Osteocyte (in vitro differentiated cells): ENCODE measurements around the gene LIG1. TPM values are rescaled to one million over a fixed set of nuclear protein-coding genes. Genes with fewer than 3 reads are reported as not detected.

ENCODE experiments used
- DNase-seq: peaks from one replicate; pipeline ENCODE4 v3.0.0; 2021; ENCODE audit warnings: mixed read lengths; ENCODE audit not compliant: unreplicated experiment; ENCODE audit errors: extremely low spot score
- H3K27ac Mint-ChIP-seq: one replicate; pipeline ENCODE4 v1.8.0; 2021; ENCODE audit warnings: mild to moderate bottlenecking, mixed read lengths; ENCODE audit not compliant: unreplicated experiment
- H3K27me3 Mint-ChIP-seq: one replicate; pipeline ENCODE4 v1.8.0; 2021; ENCODE audit warnings: mixed read lengths; ENCODE audit not compliant: unreplicated experiment
- H3K36me3 Mint-ChIP-seq: one replicate; pipeline ENCODE4 v1.8.0; 2021; ENCODE audit warnings: mixed read lengths; ENCODE audit not compliant: unreplicated experiment
- H3K4me1 Mint-ChIP-seq: one replicate; pipeline ENCODE4 v1.8.0; 2021; ENCODE audit warnings: mixed read lengths; ENCODE audit not compliant: unreplicated experiment
- H3K4me3 Mint-ChIP-seq: one replicate; pipeline ENCODE4 v1.8.0; 2021; ENCODE audit warnings: mild to moderate bottlenecking, moderate library complexity, mixed read lengths; ENCODE audit not compliant: unreplicated experiment
- H3K9me3 Mint-ChIP-seq: one replicate; pipeline ENCODE4 v1.8.0; 2021; ENCODE audit warnings: mixed read lengths; ENCODE audit not compliant: unreplicated experiment
- long read RNA-seq: library from polyadenylated mRNA; unstranded; transcript quantifications from one replicate; pipeline ENCODE4 v2.0.0, GENCODE V29; 2021
- total RNA-seq: library from RNA; stranded (reverse); gene quantifications from 2 replicates; pipeline ENCODE4 v1.2.1, GENCODE V29; 2021
- TF ChIP-seq, protein P1 (sequence below): fragments of 200-600 bp; sonication (generic); IDR thresholded peaks from 2 replicates; pipeline ENCODE4 v1.5.0; 2021; ENCODE audit warnings: antibody characterized with exemption, mild to moderate bottlenecking, moderate library complexity

LIG1 gene
- 19.0 and 23.0 TPM in 2 replicates for total RNA-seq
- long read RNA-seq, transcript LIG1-201 (28 exons, 3,384 nt): major isoform, 16 of 30 reads
- long read RNA-seq, partial matches to known transcripts: 5 of 30 reads
- long read RNA-seq, other reads (novel, unspliced or antisense): 8 of 30 reads

DNA sequence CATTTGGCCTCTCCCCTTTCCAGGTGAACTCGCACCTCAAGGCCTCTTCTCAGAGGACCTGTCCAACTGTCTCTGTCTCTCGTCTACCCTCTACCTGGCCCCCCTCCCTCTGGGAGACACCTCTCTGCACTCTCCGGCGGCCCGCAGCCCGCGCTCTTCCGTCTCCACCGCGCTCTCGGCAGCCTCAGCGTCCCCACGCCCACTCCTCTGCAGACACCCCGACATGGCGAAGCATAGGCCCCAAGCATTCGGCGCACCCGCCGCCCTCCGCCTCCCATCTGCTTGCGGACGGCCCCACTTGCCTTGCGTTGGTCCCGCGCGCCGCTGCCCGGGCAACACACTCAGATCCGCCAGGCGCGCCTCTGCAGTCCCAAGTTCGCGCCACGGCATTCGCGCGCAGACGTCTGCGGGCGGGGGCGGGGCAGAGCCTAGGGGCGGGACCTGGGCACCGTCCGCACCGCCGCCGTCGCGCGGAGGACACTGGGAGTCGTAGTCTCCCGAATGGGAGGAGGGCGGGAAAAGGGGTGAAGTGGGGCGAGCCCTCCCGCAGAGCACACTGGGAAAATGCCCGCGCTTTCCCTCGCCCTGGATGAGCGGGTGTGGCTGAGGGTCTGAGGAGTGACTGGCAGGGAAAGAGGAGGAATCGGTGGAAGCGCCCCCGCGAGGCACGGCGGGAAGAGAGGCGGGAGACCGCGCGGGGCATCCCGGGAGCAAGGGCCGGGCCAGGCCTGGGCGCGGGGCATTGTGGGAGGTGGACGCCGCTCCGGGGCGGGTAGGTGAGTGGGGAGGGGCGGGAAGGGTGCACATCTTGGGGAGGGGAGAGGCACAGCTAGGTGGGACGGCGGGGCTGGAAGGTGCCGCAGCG is at the start of gene LIG1, which contains the start of gene ZSWIM9:
LIG1 (minus strand) TSS at position 406 of the 865 bp plus-strand sequence. CDS start 4,778 bp downstream, outside the sequence.
ZSWIM9 (plus strand) TSS at position 742 of the 865 bp plus-strand sequence. CDS start 1,123 bp downstream, outside the sequence.
- TF ChIP-seq, protein P1, sequence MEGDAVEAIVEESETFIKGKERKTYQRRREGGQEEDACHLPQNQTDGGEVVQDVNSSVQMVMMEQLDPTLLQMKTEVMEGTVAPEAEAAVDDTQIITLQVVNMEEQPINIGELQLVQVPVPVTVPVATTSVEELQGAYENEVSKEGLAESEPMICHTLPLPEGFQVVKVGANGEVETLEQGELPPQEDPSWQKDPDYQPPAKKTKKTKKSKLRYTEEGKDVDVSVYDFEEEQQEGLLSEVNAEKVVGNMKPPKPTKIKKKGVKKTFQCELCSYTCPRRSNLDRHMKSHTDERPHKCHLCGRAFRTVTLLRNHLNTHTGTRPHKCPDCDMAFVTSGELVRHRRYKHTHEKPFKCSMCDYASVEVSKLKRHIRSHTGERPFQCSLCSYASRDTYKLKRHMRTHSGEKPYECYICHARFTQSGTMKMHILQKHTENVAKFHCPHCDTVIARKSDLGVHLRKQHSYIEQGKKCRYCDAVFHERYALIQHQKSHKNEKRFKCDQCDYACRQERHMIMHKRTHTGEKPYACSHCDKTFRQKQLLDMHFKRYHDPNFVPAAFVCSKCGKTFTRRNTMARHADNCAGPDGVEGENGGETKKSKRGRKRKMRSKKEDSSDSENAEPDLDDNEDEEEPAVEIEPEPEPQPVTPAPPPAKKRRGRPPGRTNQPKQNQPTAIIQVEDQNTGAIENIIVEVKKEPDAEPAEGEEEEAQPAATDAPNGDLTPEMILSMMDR: peak; percentile 27
- no peaks in the 10 kb centered on the region for H3K9me3 Mint-ChIP-seq
- H3K4me1 Mint-ChIP-seq: peaks cover 17% of the 10 kb centered on the region
- no peaks in the 10 kb centered on the region for H3K27me3 Mint-ChIP-seq
- peak within 1 kb of the TSS; percentile 100 for H3K27ac Mint-ChIP-seq
- peak; percentile 98 for DNase-seq
- H3K36me3 Mint-ChIP-seq: peaks cover 9% of the 10 kb centered on the region
- peak within 1 kb of the TSS; percentile 97 for H3K4me3 Mint-ChIP-seq

DNA sequence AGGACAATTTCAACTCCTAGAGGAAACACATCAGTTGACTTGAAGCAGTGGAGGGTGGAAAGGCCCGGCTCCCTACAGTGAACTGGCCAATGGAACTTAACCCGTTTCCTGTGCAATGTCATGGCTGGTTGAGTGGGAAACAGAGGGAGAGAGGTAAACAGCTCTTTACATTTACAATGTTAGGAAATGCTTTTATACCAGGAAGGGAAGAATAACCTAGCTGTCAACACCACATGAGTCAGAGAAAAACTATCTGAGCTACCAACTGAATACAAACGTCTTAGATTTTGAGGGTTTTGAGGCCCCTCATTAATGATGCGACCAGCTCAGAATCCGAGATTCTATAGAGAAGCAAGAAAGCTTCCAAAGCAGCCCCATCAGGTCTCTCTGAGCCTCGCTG is 48.9 kb upstream of the LIG1 start:
- no peak for DNase-seq
- Mint-ChIP-seq H3K4me1 (no peaks in the 10 kb centered on the region), H3K36me3 (peaks cover 10% of the 10 kb centered on the region), H3K27me3 (no peaks in the 10 kb centered on the region), H3K27ac (no peak overlapping the region), H3K9me3 (no peaks in the 10 kb centered on the region), H3K4me3 (no peak overlapping the region)
- TF ChIP-seq, protein P1: no peak

DNA sequence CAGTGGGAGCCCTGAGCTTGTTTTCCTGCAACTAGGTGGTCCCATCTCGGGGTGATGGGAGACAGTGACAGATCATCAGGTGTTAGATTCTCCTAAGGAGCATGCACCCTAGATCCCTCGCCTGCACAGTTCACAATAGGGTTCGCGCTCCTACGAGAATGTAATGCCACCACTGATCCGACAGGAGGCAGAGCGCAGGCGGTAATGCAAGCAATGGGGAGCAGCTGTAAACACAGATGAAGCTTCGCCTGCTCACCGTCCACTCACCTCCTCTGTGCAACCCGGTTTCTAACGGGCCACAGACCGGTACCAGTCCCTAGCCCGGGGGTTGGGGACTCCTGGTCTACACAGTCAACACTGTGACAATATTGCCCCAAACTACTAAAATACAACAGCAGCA is 46.8 kb upstream of the LIG1 start:
- H3K4me3 Mint-ChIP-seq: no peak overlapping the region
- DNase-seq: no peak
- H3K9me3 Mint-ChIP-seq: no peaks in the 10 kb centered on the region
- no peaks in the 10 kb centered on the region for H3K27me3 Mint-ChIP-seq
- H3K36me3 Mint-ChIP-seq: peaks cover 14% of the 10 kb centered on the region
- H3K4me1 Mint-ChIP-seq: no peaks in the 10 kb centered on the region
- TF ChIP-seq, protein P1: no peak
- no peak overlapping the region for H3K27ac Mint-ChIP-seq

DNA sequence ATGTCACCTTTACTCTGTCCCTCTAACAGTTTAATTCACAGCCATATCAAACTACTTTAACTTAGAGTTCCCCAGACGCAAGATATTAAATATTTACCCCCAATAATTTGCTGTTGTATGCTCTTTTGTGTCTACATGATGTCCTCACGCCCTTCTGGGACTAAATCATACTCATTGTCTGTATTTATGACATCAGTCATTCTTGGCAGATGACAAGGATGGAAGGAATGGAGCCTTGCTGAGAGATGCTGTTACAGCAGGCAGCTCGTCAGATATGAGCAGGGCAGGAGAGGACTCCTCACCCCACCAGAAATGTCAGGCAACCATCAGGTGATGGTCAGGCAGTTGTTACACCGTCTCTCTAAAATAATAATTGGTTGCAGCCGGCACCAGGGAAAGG is 43.8 kb upstream of the LIG1 start:
- Mint-ChIP-seq H3K4me3 (no peak overlapping the region), H3K27ac (no peak overlapping the region), H3K36me3 (peaks cover 18% of the 10 kb centered on the region), H3K9me3 (no peaks in the 10 kb centered on the region), H3K4me1 (no peaks in the 10 kb centered on the region), H3K27me3 (no peaks in the 10 kb centered on the region)
- DNase-seq: no peak
- TF ChIP-seq, protein P1: no peak

DNA sequence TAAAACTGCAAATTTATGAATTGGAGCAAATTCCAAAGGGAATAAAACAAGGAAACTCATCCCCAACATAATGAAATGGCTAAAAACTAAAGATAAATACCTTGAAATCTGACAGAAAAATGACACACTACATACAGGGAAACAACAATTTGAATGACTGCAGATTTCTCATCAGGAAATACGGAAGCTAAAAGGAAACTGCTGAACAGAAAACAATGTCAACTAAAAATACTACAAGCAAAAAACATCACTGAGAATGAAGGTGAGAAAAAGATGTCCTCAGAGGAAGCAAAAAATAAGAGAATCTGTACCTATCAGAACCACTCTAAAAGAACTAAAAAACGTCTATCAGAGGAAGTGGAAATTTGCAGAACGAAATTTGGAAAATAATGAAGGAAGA is 39.9 kb upstream of the LIG1 start:
- Mint-ChIP-seq H3K9me3 (no peaks in the 10 kb centered on the region), H3K4me3 (no peak overlapping the region), H3K4me1 (no peaks in the 10 kb centered on the region), H3K27me3 (no peaks in the 10 kb centered on the region), H3K36me3 (peaks cover 11% of the 10 kb centered on the region), H3K27ac (no peak overlapping the region)
- TF ChIP-seq, protein P1: no peak
- DNase-seq: no peak
